Hepatocyte (in vitro differentiated cells): ENCODE measurements around the gene PLBD2.

ENCODE experiments used
- CTCF ChIP-seq: fragments of 200-600 bp; sonication (generic); IDR thresholded peaks from 2 replicates; pipeline ENCODE4 v1.5.1; 2016; ENCODE audit warnings: antibody characterized with exemption, mild to moderate bottlenecking; ENCODE audit not compliant: poor library complexity
- EZH2 ChIP-seq: fragments of 200-600 bp; sonication (generic); IDR thresholded peaks from 2 replicates; pipeline ENCODE4 v1.6.1; 2016; ENCODE audit warnings: antibody characterized with exemption, mild to moderate bottlenecking, borderline replicate concordance

- TF ChIP-seq CTCF (no peak), EZH2 (no peak)
Measured at GRCh38 chr12:113340061-113340460, 18.3 kb upstream of the PLBD2 start.
